Measurements from ENCODE around the gene SOWAHA. TPM values are rescaled to one million over a fixed set of nuclear protein-coding genes. Genes with fewer than 3 reads are reported as not detected.

The SOWAHA gene
- total RNA-seq, 1 experiment from 2014 or later: 3.7 TPM

DNA sequence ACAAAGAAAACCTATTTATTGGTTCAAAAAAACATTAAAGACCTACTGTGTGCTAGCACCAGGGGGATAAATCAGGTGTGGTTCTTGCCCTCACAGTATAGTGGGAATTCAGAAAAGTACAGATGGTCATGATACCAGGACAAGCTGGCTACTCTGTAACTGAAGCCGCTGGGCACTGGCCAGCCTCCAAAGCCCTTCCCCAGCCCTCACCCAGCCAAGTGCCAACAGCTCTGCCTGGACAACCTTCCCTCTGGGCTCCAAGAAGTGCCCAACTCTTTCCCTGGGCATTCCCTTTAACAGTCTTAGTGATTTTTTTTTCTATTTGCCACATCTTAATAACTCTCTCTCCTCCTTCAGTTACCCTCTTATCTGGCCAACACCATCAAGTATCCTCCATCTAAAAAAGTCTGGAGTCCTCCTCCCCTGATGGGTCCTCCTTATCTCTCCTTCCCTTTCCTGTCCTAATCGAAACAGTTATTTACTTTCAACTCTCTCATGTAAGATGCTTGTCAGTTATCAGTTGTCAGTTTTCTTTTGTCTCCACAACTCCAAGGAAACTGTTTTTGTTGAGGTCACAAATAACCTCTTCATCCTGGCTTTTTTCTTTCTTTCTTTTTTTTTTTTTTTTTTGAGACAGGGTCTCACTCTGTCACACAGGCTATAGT is 22.8 kb upstream of the SOWAHA start:
- Mint-ChIP-seq H3K27ac (ENCODE audit: unreplicated experiment) (no peak overlapping the region), H3K4me1 (ENCODE audit: low read depth, unreplicated experiment) (peaks cover 7% of the 10 kb centered on the region), H3K27me3 (ENCODE audit: insufficient read depth, unreplicated experiment) (no peaks in the 10 kb centered on the region), H3K9me3 (ENCODE audit: unreplicated experiment) (no peaks in the 10 kb centered on the region), H3K36me3 (ENCODE audit: insufficient read depth, unreplicated experiment) (no peaks in the 10 kb centered on the region), H3K4me3 (ENCODE audit: unreplicated experiment) (no peak overlapping the region)
- TF ChIP-seq, protein P1, sequence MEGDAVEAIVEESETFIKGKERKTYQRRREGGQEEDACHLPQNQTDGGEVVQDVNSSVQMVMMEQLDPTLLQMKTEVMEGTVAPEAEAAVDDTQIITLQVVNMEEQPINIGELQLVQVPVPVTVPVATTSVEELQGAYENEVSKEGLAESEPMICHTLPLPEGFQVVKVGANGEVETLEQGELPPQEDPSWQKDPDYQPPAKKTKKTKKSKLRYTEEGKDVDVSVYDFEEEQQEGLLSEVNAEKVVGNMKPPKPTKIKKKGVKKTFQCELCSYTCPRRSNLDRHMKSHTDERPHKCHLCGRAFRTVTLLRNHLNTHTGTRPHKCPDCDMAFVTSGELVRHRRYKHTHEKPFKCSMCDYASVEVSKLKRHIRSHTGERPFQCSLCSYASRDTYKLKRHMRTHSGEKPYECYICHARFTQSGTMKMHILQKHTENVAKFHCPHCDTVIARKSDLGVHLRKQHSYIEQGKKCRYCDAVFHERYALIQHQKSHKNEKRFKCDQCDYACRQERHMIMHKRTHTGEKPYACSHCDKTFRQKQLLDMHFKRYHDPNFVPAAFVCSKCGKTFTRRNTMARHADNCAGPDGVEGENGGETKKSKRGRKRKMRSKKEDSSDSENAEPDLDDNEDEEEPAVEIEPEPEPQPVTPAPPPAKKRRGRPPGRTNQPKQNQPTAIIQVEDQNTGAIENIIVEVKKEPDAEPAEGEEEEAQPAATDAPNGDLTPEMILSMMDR (IDR thresholded peaks at IDR 0.05; ENCODE audit: insufficient read depth in 1 of 2, low read depth in 1 of 2, low read length in 1 of 2, severe bottlenecking in 1 of 2, unreplicated experiment in 1 of 2): no peak
- no TSS peak for BruUV-seq (replicated peaks)
- intact Hi-C loops (cut with micrococcal nuclease; ENCODE audit: unreplicated experiment): no loop called here
- CTCF ChIA-PET: no interaction called here
- no peaks in the 10 kb centered on the region for H3K9me3 ChIP-seq
- no peak for DNase-seq
- H3K4me1 ChIP-seq: 0 out of 2 replicates have a peak, but pooled peaks cover 10% of the 10 kb centered on the region
- POLR2A ChIA-PET: interaction anchor here (0.6 kb wide), 1 partner anchor 262 kb away, joined by 3 read pairs; the partner anchor contains the start of gene HSPA4
- H3K36me3 ChIP-seq (ENCODE audit: control insufficient read depth, insufficient read depth, low read length): no peaks in the 10 kb centered on the region; the same call in 1 of the 2 replicates
- H3K27me3 ChIP-seq (replicated peaks; ENCODE audit: control insufficient read depth, insufficient read depth, low read length): no peaks in the 10 kb centered on the region
- no peak overlapping the region for H3K4me3 ChIP-seq (ENCODE audit: low read depth, low read length)

DNA sequence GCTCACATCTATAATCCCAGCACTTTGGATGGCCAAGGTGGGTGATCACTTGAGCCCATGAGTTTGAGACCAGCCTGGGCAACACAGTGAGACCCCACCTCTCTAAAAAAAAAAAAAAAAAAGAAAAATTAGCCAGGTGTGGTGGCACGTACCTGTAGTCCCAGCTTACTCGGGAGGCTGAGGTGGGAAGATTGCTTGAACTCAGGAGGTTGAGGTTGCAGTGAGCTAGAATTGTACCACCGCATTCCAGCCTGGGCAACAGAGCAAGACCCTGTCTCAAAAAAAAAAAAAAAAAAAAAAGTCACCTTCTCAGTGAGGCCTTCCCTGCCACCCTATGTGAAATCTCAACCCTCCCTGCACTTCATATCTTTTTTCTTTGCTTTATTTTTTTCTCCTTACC is 22.1 kb upstream of the SOWAHA start:
- no peak for DNase-seq
- H3K4me1 ChIP-seq: 0 out of 2 replicates have a peak, but pooled peaks cover 10% of the 10 kb centered on the region
- H3K27ac Mint-ChIP-seq (ENCODE audit: unreplicated experiment): no peak overlapping the region
- TF ChIP-seq, protein P1 (IDR thresholded peaks at IDR 0.05; ENCODE audit: insufficient read depth in 1 of 2, low read depth in 1 of 2, low read length in 1 of 2, severe bottlenecking in 1 of 2, unreplicated experiment in 1 of 2): no peak
- H3K9me3 ChIP-seq: no peaks in the 10 kb centered on the region
- no peak overlapping the region for H3K4me3 Mint-ChIP-seq (ENCODE audit: unreplicated experiment)
- ChIA-PET CTCF (no interaction called here), POLR2A (interaction anchor here (0.6 kb wide), 1 partner anchor 261 kb away, joined by 3 read pairs; the partner anchor contains the start of gene HSPA4)
- H3K4me1 Mint-ChIP-seq (ENCODE audit: low read depth, unreplicated experiment): peaks cover 7% of the 10 kb centered on the region
- H3K4me3 ChIP-seq (ENCODE audit: low read depth, low read length): no peak overlapping the region
- H3K27me3 ChIP-seq (replicated peaks; ENCODE audit: control insufficient read depth, insufficient read depth, low read length): no peaks in the 10 kb centered on the region
- H3K27me3 Mint-ChIP-seq (ENCODE audit: insufficient read depth, unreplicated experiment): no peaks in the 10 kb centered on the region
- intact Hi-C loops (cut with micrococcal nuclease; ENCODE audit: unreplicated experiment): no loop called here
- BruUV-seq (replicated peaks): no TSS peak
- H3K36me3 ChIP-seq (ENCODE audit: control insufficient read depth, insufficient read depth, low read length): no peaks in the 10 kb centered on the region; the same call in 1 of the 2 replicates
- H3K9me3 Mint-ChIP-seq (ENCODE audit: unreplicated experiment): no peaks in the 10 kb centered on the region
- H3K36me3 Mint-ChIP-seq (ENCODE audit: insufficient read depth, unreplicated experiment): no peaks in the 10 kb centered on the region

DNA sequence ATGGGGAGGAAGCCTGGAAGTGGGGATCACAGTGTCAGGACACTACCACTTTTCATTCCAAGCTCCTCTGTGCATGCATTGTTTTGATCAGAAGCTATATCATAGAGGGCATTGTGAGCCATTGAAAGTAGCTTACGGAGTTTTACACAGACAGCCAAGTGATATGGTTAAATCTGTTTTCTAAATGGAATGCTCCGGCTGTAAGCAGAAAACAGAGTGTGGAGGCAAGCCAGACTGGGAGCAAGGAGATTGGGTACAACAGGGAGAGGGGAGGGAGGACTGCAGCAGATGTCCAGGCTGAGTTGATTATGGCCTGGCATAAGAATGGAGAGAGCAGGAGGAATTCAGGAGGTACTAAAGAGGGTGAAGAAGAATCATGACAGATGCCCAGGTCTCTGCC is 15.5 kb upstream of the SOWAHA start:
- H3K4me3 ChIP-seq (ENCODE audit: low read depth, low read length): no peak overlapping the region
- no peak overlapping the region for H3K27ac Mint-ChIP-seq (ENCODE audit: unreplicated experiment)
- H3K4me3 Mint-ChIP-seq (ENCODE audit: unreplicated experiment): no peak overlapping the region
- DNase-seq: no peak
- CTCF ChIA-PET: interaction anchor here (0.6 to 2.1 kb wide), 3 partner anchors 9 to 43 kb away, joined by 3 to 13 read pairs (median 7); no protein-coding TSS in a partner anchor
- no peaks in the 10 kb centered on the region for H3K36me3 ChIP-seq (ENCODE audit: control insufficient read depth, insufficient read depth, low read length)
- no TSS peak for BruUV-seq (replicated peaks)
- peaks cover 13% of the 10 kb centered on the region for H3K4me1 Mint-ChIP-seq (ENCODE audit: low read depth, unreplicated experiment)
- H3K4me1 ChIP-seq: peaks cover 22% of the 10 kb centered on the region
- H3K36me3 Mint-ChIP-seq (ENCODE audit: insufficient read depth, unreplicated experiment): no peaks in the 10 kb centered on the region
- H3K27me3 ChIP-seq (replicated peaks; ENCODE audit: control insufficient read depth, insufficient read depth, low read length): no peaks in the 10 kb centered on the region
- intact Hi-C loops (cut with micrococcal nuclease; ENCODE audit: unreplicated experiment): no loop called here
- TF ChIP-seq, protein P1 (IDR thresholded peaks at IDR 0.05; ENCODE audit: insufficient read depth in 1 of 2, low read depth in 1 of 2, low read length in 1 of 2, severe bottlenecking in 1 of 2, unreplicated experiment in 1 of 2): no peak
- no peaks in the 10 kb centered on the region for H3K9me3 ChIP-seq
- no peaks in the 10 kb centered on the region for H3K9me3 Mint-ChIP-seq (ENCODE audit: unreplicated experiment)
- POLR2A ChIA-PET: no interaction called here
- H3K27me3 Mint-ChIP-seq (ENCODE audit: insufficient read depth, unreplicated experiment): no peaks in the 10 kb centered on the region

Measured in Caco-2 (cell line).